Ramos (cell line): ENCODE data around the gene GLT8D1.

Experiments used
- in situ Hi-C: fragments of 300-500 bp; cut with MboI; formaldehyde crosslinking; loops from one replicate; pipeline ENCODE4 v1.14.3; 2022; ENCODE audit warnings: low sequenced_read_pairs; ENCODE audit not compliant: unreplicated experiment

Gene GLT8D1

GRCh38 chr3:52705688-52706686 lies at the start of gene GLT8D1, which contains the start of gene SPCS1:
Gene GLT8D1, minus strand, starts transcription at chr3:52705791. Its CDS starts 5,331 bp downstream, at chr3:52700460.
Gene SPCS1, plus strand, starts transcription at chr3:52706106. Its CDS starts 141 bp downstream, at chr3:52706247.
- in situ Hi-C loops, result no loop called here

DNA sequence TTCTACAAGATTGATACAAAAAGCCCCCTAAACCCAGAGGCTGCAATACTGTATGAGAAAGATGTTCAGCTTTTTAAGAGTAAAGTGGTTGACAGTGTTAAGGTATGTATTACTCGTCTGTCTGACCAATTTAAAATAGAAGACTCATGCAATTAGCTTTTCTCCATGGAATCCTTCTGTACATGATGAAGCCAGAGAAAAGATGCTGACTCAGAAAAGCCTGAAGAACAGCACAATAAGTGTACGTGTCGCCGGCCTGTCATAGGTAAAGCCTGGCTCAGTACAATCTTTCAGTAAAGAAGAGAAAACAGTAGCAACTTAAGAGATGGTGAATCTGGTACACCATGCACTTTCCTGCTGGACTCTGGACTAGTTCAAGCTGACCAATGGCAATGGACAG lies 48.8 kb upstream of the GLT8D1 start:
- in situ Hi-C loops, result no loop called here

DNA sequence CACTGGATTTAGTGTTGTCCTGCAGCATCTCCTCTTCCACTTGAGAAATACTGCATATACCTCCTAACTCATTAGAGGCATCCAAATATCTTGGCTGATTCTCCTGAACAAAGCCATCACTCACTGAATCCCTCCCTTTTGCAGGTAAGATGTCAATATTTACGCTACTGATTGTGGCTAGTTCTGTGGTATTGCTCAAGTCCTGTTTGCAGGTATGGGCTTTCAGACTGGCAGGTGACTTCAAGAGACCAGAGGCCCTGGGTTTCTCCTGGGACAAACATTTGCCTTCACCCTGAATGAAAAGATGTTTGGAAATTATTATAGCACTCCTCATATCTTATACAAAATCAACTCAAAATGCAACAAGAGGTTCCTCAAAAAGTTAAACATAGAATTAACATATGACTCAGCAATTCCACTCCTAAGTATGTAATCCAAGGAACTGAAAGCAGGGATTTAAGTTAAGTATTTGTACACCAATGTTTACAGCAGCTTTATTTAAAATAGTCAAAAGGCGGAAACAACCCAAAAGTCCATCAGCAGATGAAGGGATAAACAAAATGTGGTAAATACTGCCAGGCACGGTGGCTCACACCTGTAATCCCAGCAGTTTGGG lies 46.6 kb upstream of the GLT8D1 start:
- in situ Hi-C loops, result no loop called here

DNA sequence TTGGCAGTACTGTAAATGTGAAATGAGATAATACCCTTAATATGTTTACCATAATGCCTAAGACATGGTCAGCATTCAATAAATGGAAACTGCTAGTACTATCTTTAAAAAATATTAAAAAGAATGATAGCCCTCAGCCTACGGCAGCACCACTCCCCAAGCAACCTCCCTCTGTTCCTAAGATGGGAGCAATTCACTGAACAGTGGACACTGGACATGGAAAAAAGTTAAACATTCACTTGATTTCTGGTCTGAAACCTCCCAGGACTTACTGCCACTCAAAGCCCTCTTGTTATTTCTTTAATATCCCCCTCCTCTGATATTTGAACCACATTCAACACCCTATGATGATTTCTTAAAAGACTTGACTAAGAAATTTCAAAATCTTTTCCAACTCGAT lies 38.1 kb upstream of the GLT8D1 start:
- in situ Hi-C loops, result loop anchor here (25.0 kb wide), 1 partner anchor 319 kb away; no protein-coding TSS in a partner anchor

DNA sequence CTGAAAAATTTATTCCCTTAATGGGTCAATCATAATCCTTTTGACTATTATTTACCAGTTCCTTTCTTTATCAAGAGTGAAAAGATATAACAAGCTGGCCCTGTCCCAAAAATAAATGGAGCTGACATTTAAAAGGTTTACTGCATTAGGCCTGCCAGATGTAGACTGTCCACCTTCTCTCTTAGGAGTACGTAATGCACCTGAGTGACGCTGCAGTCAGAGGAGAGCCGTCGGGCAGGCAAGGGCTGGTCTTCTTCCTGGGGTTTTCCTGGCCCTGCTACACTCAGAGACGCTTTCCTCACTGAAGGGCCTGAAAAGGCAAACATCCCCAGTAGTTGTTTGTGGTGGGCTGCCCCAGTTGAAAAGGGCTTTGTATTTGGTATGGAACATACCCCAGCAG lies 37.6 kb upstream of the GLT8D1 start:
- in situ Hi-C loops, result loop anchor here (25.0 kb wide), 1 partner anchor 319 kb away; no protein-coding TSS in a partner anchor

- in situ Hi-C loops, result loop anchor here (25.0 kb wide), 1 partner anchor 320 kb away; no protein-coding TSS in a partner anchor
Measured at GRCh38 chr3:52742418-52743041, 36.9 kb upstream of the GLT8D1 start.

- in situ Hi-C loops, result loop anchor here (25.0 kb wide), 1 partner anchor 323 kb away; no protein-coding TSS in a partner anchor
Measured at GRCh38 chr3:52739730-52740129, 34.1 kb upstream of the GLT8D1 start.

GRCh38 chr3:52733256-52733891 lies 27.8 kb upstream of the GLT8D1 start:
- in situ Hi-C loops, result loop anchor here (25.0 kb wide), 1 partner anchor 329 kb away; no protein-coding TSS in a partner anchor

DNA sequence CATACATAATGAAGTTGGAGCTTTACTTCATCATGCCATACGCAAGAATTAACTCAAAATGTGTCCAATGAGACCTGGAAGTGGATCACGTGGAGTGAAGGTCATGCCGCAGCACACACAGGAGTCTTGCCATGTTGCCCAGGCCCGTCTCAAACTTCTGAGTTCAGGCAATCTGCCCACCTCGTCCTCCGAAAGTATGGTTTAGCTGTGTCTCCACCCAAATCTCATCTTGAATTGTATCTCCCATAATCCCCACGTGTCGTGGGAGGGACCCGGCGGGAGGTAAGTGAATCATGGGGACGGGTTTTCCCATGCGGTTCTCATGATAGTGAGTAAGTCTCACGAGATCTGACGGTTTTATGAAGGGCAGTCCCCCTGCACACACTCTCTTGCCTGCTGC lies 26.0 kb upstream of the GLT8D1 start:
- in situ Hi-C loops, result loop anchor here (25.0 kb wide), 1 partner anchor 331 kb away; no protein-coding TSS in a partner anchor

GRCh38 chr3:52730681-52731080 lies 25.1 kb upstream of the GLT8D1 start:
- in situ Hi-C loops, result loop anchor here (25.0 kb wide), 1 partner anchor 332 kb away; no protein-coding TSS in a partner anchor

- in situ Hi-C loops, result loop anchor here (25.0 kb wide), 1 partner anchor 334 kb away; no protein-coding TSS in a partner anchor
Measured at GRCh38 chr3:52728753-52729152, 23.2 kb upstream of the GLT8D1 start.

GRCh38 chr3:52724511-52724910 lies 18.9 kb upstream of the GLT8D1 start:
- in situ Hi-C loops, result no loop called here

- in situ Hi-C loops, result no loop called here
Measured at GRCh38 chr3:52723935-52724334, 18.3 kb upstream of the GLT8D1 start.

DNA sequence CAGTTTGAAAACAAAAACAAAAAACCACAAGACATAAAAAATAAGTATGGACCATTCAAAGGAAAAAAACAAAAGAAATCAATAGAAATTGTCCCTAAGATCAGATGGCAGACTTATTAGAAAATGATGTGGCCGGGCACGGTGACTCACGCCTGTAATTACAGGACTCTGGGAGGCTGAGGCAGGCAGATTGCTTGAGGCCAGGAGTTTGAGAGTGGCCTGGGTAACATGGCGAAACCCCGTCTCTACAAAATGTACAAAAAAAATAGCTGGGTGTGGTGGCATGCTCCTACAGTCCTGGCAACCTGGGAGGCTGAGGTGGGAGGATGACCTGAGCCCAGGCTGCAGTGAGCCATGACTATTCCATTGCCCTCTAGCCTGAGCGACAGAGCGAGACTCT lies 16.9 kb upstream of the GLT8D1 start:
- in situ Hi-C loops, result no loop called here

DNA sequence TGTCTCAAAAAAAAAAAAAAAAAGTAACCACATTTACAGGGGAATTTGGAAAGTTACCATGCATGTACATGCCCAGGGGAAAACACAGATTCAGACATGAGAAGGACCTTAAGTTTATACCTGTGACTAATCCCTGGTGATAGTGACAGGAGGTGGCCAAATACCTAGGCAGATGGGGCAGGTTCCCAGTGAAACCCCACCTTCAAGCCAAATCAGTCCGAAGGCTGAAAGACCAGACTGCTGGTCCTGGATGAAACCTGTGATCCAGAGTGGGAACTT lies 16.1 kb upstream of the GLT8D1 start:
- in situ Hi-C loops, result no loop called here

- in situ Hi-C loops, result no loop called here
Measured at GRCh38 chr3:52721002-52721729, 15.6 kb upstream of the GLT8D1 start.

GRCh38 chr3:52719618-52720017 lies 14.0 kb upstream of the GLT8D1 start:
- in situ Hi-C loops, result no loop called here

GRCh38 chr3:52715714-52716305 lies 10.2 kb upstream of the GLT8D1 start:
- in situ Hi-C loops, result no loop called here
